HCT116 (cell line): Measurements from ENCODE around the gene CHST11. TPM values are rescaled to one million over a fixed set of nuclear protein-coding genes. Genes with fewer than 3 reads are reported as not detected.

ENCODE experiments used
- ATAC-seq: fragments of 200-7000 bp; cut with Tn5 transposase; 2 replicates; pipeline ENCODE4 v1.9.1; 2020; ENCODE audit warnings: mild to moderate bottlenecking, moderate library complexity
- BruUV-seq: library from RNA; stranded (reverse); fragments of 400-500 nt; replicated peaks from 2 replicates; lab custom pipeline; 2021; lab: Mats Ljungman, UMichigan
- CTCF ChIA-PET: fragments of 300-600 bp; sonication (Branson Sonifier 250); formaldehyde crosslinking; loops from one replicate; lab custom pipeline; 2021; ENCODE audit warnings: antibody characterized with exemption; lab: Charles Lee
- POLR2A ChIA-PET: fragments of 300-600, 350-600 bp; sonication (Branson Sonifier 250); formaldehyde crosslinking; loops from one replicate; lab custom pipeline; 2021; ENCODE audit warnings: antibody characterized with exemption; lab: Charles Lee
- RAD21 ChIA-PET, 2 experiments: fragments of 300-600 bp; sonication (Branson Sonifier 250); formaldehyde crosslinking; loops; one replicate each; lab custom pipeline; 2023; ENCODE audit warnings: low total read pairs in 2 of 2; ENCODE audit not compliant: uncharacterized antibody in 2 of 2, unreplicated experiment in 2 of 2, low non-redundant PET in 1 of 2; lab: Charles Lee
- DNase-seq: peaks from one replicate; pipeline ENCODE4 v3.0.0-alpha.2; 2010; ENCODE audit warnings: low read depth, low spot score
- H2AFZ ChIP-seq: fragments of 200-600 bp; shearing (Covaris generic), sonication (generic); 2 replicates; pipeline ENCODE4 v1.6.1; 2017; ENCODE audit warnings: low read depth, mixed run types, mixed read lengths, antibody characterized with exemption, low read length; ENCODE audit not compliant: poor library complexity, severe bottlenecking
- H3K27ac ChIP-seq: 2 replicates; pipeline ENCODE4 v1.5.1; 2012; ENCODE audit warnings: low read depth, low read length
- H3K27me3 ChIP-seq: fragments of 200-600 bp; sonication (generic); 2 replicates; pipeline ENCODE4 v1.6.1; 2016; ENCODE audit warnings: mixed run types, low read length, mixed read lengths; ENCODE audit not compliant: insufficient read depth
- H3K36me3 ChIP-seq, 2 experiments: fragments of 200-500 bp in 1 of 2; fragments of 200-600 bp in 1 of 2; sonication (Bioruptor generic) in 1 of 2; sonication (generic) in 1 of 2; 2 replicates each; pipeline versions ENCODE4 v1.5.1 to v1.6.1; 2014 to 2016; ENCODE audit warnings: low read length in 2 of 2, inconsistent platforms in 1 of 2, mixed read lengths in 1 of 2, mixed run types in 1 of 2; ENCODE audit not compliant: insufficient read depth in 2 of 2, control insufficient read depth in 1 of 2
- H3K4me1 ChIP-seq, 2 experiments: fragments of 200-600 bp in 1 of 2; sonication (generic) in 1 of 2; 2 replicates each; pipeline versions ENCODE4 v1.5.1 to v1.6.1; 2012 to 2017; ENCODE audit warnings: low read length in 2 of 2, inconsistent platforms in 1 of 2, mild to moderate bottlenecking in 1 of 2, mixed read lengths in 1 of 2, mixed run types in 1 of 2, moderate library complexity in 1 of 2; ENCODE audit not compliant: insufficient read depth in 2 of 2, control insufficient read depth in 1 of 2
- H3K4me2 ChIP-seq: fragments of 200-600 bp; sonication (generic); 2 replicates; pipeline ENCODE4 v1.6.1; 2017; ENCODE audit warnings: mixed run types, low read length, mixed read lengths
- H3K4me3 ChIP-seq, 2 experiments: fragments of 200-600 bp in 1 of 2; sonication (generic) in 1 of 2; replicated peaks in 1 of 2; 2 replicates each; pipeline ENCODE4 v1.5.1; 2011 to 2016; ENCODE audit warnings: low read length in 2 of 2, control low read depth in 1 of 2, low read depth in 1 of 2, mild to moderate bottlenecking in 1 of 2, mixed read lengths in 1 of 2, mixed run types in 1 of 2
- H3K79me2 ChIP-seq: fragments of 200-600 bp; sonication (generic); 2 replicates; pipeline ENCODE4 v1.6.1; 2017; ENCODE audit warnings: mild to moderate bottlenecking, mixed run types, low read length, moderate library complexity, mixed read lengths; ENCODE audit not compliant: insufficient read depth
- H3K9ac ChIP-seq: fragments of 200-600 bp; sonication (generic); 2 replicates; pipeline ENCODE4 v1.6.1; 2016; ENCODE audit warnings: low read length, mixed read lengths
- H3K9me2 ChIP-seq: fragments of 200-600 bp; sonication (generic), shearing (Covaris generic); 2 replicates; pipeline ENCODE4 v1.6.1; 2017; ENCODE audit warnings: mixed run types, mild to moderate bottlenecking, moderate library complexity; ENCODE audit not compliant: insufficient read depth
- H3K9me3 ChIP-seq, 2 experiments: fragments of 200-500 bp in 1 of 2; fragments of 200-600 bp in 1 of 2; sonication (Bioruptor generic) in 1 of 2; sonication (generic) in 1 of 2; 2 replicates each; pipeline ENCODE4 v1.6.1; 2014 to 2017; ENCODE audit warnings: low read length in 2 of 2, mixed read lengths in 2 of 2, inconsistent platforms in 1 of 2, low read depth in 1 of 2, mild to moderate bottlenecking in 1 of 2, mixed run types in 1 of 2, moderate library complexity in 1 of 2; ENCODE audit not compliant: control insufficient read depth in 1 of 2, insufficient read depth in 1 of 2
- H4K20me1 ChIP-seq: fragments of 200-600 bp; sonication (generic), shearing (Covaris generic); 2 replicates; pipeline ENCODE4 v1.6.1; 2017; ENCODE audit warnings: mixed run types, mild to moderate bottlenecking, moderate library complexity; ENCODE audit not compliant: insufficient read depth
- ATF3 ChIP-seq: IDR thresholded peaks from 2 replicates; pipeline ENCODE4 v1.6.1; 2012
- EZH2 ChIP-seq: fragments of 200-600 bp; sonication (generic); IDR thresholded peaks from 2 replicates; pipeline ENCODE4 v1.6.1; 2017; ENCODE audit warnings: antibody characterized with exemption, mixed run types
- FOSL1 ChIP-seq: IDR thresholded peaks from 2 replicates; pipeline ENCODE4 v1.6.1; 2012; ENCODE audit warnings: low read depth
- JUND ChIP-seq: IDR thresholded peaks from 2 replicates; pipeline ENCODE4 v1.6.1; 2012
- POLR2AphosphoS5 ChIP-seq: IDR thresholded peaks from 2 replicates; pipeline ENCODE4 v1.6.1; 2011; ENCODE audit warnings: mild to moderate bottlenecking, low read depth, low read length, moderate library complexity
- RAD21 ChIP-seq: IDR thresholded peaks from 2 replicates; pipeline ENCODE4 v1.6.1; 2012; ENCODE audit warnings: low read depth, mild to moderate bottlenecking
- SIN3A ChIP-seq: IDR thresholded peaks from 2 replicates; pipeline ENCODE4 v1.6.1; 2012; ENCODE audit warnings: low read depth
- SP1 ChIP-seq: IDR thresholded peaks from 2 replicates; pipeline ENCODE4 v1.6.1; 2012; ENCODE audit warnings: low read depth
- intact Hi-C: fragments of 100-400 bp; cut with micrococcal nuclease; formaldehyde crosslinking; loops from 2 replicates; pipeline ENCODE4 v1.10.0; 2022
- total RNA-seq: library from RNA; stranded (reverse); gene quantifications from one replicate; pipeline ENCODE4 v1.2.1, GENCODE V29; 2021; ENCODE audit not compliant: unreplicated experiment

CHST11 gene
- total RNA-seq, 1 experiment from 2014 or later = 10.1 TPM

DNA sequence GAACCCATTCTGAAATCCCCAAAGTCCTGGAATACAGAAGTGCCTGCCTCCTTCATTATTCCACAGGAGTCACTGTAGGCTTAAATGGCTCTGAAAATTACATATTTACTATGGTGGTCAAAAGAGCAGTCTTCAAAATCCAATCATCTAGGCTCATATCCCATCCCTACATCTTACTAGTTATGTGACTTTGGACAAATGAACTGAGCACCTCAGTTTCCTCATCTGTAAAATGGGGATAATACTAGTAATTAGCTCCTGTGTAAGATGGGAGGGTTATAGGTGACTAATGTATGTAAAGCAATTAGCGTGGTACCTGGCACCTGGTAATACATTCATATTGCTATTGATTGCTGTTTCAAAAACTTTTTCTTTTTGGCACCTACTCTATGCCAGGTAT is 243.6 kb downstream of the CHST11 start:
- no peak overlapping the region for H3K9ac ChIP-seq
- ChIA-PET POLR2A (no interaction called here), CTCF (no interaction called here), RAD21 (no interaction called here)
- H3K4me1 ChIP-seq = no peaks in the 10 kb centered on the region
- H3K9me2 ChIP-seq = no peaks in the 10 kb centered on the region
- DNase-seq = no peak
- no peak overlapping the region for H3K4me3 ChIP-seq
- TF ChIP-seq SP1 (no peak), POLR2AphosphoS5 (no peak), EZH2 (no peak)
- no peaks in the 10 kb centered on the region for H4K20me1 ChIP-seq
- no peaks in the 10 kb centered on the region for H3K27me3 ChIP-seq
- H3K27ac ChIP-seq = no peak overlapping the region
- H3K79me2 ChIP-seq = no peaks in the 10 kb centered on the region
- no peaks in the 10 kb centered on the region for H3K36me3 ChIP-seq
- intact Hi-C loops = no loop called here
- no peaks in the 10 kb centered on the region for H3K9me3 ChIP-seq
- BruUV-seq = no TSS peak
- no peak overlapping the region for H3K4me2 ChIP-seq
- H2AFZ ChIP-seq = no peak overlapping the region
- ATAC-seq = no peak

GRCh38 chr12:104701301-104701700 is 244.6 kb downstream of the CHST11 start:
- Histone ChIP-seq H3K36me3 (no peaks in the 10 kb centered on the region), H3K9ac (no peak overlapping the region), H4K20me1 (no peaks in the 10 kb centered on the region), H2AFZ (no peak overlapping the region), H3K4me2 (no peak overlapping the region)
- ATAC-seq = no peak
- intact Hi-C loops = no loop called here
- CTCF ChIA-PET = no interaction called here
- BruUV-seq = no TSS peak
- no peak for TF ChIP-seq ATF3
- TF ChIP-seq JUND = no peak
- no peak for TF ChIP-seq SIN3A
- no peak for TF ChIP-seq FOSL1
- no peak for TF ChIP-seq RAD21
- TF ChIP-seq, all 23 proteins: peak for 0
- Histone ChIP-seq H3K9me2 (no peaks in the 10 kb centered on the region), H3K27ac (no peak overlapping the region), H3K9me3 (no peaks in the 10 kb centered on the region), H3K27me3 (no peaks in the 10 kb centered on the region), H3K79me2 (no peaks in the 10 kb centered on the region), H3K4me1 (no peaks in the 10 kb centered on the region), H3K4me3 (no peak overlapping the region)
- ChIA-PET RAD21 (no interaction called here), POLR2A (no interaction called here)
- DNase-seq = no peak
